ENCODE results near the gene TBC1D12.

The TBC1D12 gene

DNA sequence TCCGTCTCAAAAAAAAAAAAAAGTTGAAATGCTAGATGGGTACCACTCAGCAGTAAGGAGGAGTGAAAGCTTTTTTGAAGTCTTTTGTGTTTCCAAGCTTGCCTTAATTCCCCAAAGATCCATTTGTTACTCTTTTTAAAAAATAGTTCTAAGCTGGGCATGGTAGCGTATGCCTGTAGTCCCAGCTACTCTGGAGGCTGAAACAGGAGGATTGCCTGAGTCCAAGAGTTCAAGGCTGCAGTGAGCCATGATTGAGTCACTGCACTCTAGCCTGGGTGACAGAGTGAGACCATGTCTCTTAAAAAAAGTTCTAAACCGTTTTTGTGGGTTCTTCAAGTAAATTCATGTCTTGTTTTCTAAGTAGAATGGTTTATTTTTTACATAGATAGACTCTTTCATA is 5.3 kb downstream of the TBC1D12 start:
- no peak for DNase-seq (ENCODE audit: low read depth)

- no peak for DNase-seq (ENCODE audit: low read depth)
These were observed 6.8 kb downstream of the TBC1D12 start for GRCh38 chr10:94409021-94409657.

DNA sequence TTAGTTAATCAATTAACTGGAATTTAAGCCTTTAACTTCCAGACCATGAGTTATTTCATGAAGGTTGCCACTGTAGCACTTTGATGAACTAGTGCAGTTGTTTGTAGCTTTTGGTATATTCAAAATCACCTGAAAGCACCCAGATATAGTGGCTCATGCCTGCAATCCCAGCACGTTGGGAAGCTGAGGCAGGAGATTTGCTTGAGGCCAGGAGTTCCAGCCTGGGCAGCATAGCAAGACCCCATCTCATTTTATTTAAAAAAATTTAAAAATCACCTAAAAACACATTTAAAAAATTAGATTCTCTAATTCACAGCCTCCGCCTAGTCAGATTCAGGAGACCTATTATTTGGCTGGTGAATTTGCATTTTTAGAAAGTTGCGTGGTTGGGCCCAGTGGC is 9.0 kb downstream of the TBC1D12 start:
- no peak for DNase-seq (ENCODE audit: low read depth)

- DNase-seq (ENCODE audit: low read depth) = no peak
These were observed 10.1 kb downstream of the TBC1D12 start for GRCh38 chr10:94412449-94412848.

DNA sequence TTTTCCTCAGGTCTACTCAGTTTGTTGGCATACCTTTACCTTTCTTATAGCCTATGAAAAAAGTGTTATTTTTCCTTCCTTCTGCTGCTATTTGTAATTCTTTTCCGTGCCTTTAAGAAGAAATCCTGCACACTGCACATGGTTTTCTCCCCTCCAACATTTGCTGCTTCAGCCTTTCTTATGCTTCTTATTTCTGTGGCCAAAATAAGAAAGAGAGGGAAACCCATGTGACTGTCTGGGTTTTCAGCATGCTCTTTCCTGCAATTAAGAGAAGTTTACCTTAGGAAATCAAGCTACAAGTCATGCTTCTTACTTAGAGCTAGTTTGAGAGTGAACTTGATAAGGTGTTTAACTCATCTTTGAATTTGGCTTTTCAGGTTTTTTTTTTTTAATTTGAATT is 11.0 kb downstream of the TBC1D12 start:
- no peak for DNase-seq (ENCODE audit: low read depth)

DNA sequence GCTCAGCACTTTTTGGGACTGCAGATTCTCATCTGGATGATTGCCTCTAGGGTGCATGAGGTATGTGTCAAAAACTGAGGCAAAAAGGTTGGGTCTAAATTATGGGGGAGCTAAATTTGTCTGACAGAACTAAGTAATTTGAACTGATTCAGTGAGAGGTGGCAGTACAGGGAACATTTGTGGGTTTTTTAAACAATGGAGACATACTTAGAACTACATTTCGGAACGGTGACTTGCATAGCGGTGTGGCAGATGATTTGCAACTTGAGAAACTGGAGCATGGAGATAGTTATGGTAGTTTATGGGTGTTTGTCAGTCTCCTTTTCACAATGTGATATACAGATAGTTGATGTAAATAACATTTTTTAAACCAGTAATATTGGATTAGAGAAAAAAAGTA is 14.6 kb downstream of the TBC1D12 start:
- DNase-seq (ENCODE audit: low read depth) = no peak

GRCh38 chr10:94417321-94417720 is 15.0 kb downstream of the TBC1D12 start:
- no peak for DNase-seq (ENCODE audit: low read depth)

DNA sequence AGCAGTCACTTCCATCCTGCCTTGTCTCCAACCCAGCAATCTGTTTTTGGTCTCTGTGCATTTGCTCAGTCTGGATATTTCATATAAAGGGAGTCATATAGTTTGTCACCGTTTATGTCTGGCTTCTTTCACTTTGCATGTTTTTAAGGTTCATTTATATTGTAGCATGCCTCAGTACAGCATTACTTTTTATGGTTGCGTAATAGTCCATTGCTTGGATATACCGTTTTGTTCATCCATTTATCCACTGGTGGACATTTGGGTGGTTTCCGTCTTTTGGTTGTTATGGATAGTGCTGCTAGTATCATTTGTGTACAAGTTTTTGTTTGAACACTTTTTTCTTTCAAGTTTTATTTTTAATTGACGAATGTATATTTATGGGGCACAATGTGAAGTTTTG is 18.2 kb downstream of the TBC1D12 start:
- DNase-seq (ENCODE audit: low read depth) = no peak

DNA sequence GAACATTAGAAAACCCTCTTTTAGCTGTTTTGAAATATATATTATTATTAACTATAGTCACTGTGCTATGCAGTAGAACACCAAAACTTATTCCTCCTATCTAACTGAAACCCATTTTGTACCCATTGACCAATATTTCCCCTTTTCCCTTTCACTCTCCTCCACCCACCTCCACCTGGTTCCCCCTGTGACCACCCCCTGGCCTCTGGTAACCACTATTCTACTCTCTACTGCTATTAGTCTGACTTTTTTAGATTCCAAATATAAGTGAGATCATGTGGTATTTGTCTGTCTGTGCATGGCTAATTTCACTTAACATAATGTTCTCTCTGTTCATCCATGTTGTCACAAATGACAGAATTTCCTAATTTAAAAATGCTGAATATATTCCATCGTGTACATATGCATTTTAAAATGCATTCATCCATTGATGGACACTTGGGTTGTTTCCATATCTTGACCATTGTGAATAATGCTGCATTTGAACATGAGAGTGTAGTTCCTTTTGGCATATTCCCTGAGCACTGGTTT is 18.7 kb downstream of the TBC1D12 start:
- DNase-seq (ENCODE audit: low read depth) = no peak

DNA sequence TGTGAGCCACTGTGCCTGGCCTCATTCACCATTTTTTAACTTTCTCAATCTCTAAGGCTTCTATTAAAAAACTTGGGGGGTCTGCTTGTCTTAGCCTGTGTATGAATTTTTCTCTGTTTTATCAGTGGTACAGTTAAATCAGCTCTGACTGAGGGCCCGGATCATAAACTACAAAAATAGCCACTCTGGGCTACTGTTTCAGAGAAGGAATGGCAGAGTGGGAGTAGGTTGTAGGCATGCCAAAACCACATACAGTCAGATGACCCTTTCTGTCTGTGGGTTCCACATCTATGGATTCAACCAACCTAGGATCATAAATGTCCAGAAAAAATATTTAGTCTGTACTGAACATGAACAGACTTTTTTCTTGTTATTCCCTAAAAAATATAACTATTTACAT is 21.3 kb downstream of the TBC1D12 start:
- DNase-seq (ENCODE audit: low read depth) = no peak

- no peak for DNase-seq (ENCODE audit: low read depth)
These were observed 22.5 kb downstream of the TBC1D12 start for GRCh38 chr10:94424714-94425337.

GRCh38 chr10:94425942-94426341 is 23.6 kb downstream of the TBC1D12 start:
- DNase-seq (ENCODE audit: low read depth) = no peak

DNA sequence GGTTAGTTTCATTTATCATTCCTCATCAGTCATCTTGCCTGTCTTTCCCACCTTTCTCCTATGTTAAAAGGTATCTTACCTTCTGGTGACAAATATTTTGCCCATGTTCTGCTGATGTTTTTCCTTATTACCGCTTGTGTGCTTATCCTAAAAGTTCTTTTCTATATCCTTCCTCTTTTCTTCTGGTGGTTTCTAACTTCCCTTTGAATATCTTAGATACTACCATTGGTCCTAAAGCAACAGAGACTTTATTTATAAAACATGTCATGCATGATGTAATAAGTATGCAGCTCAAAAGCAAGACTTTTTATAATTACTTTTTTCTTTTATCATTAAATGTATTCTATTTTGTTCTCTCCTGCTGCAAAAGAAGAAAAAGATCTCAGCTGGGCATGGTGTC is 24.8 kb downstream of the TBC1D12 start:
- DNase-seq (ENCODE audit: low read depth) = no peak

GRCh38 chr10:94428766-94429707 is 26.7 kb downstream of the TBC1D12 start:
- no peak for DNase-seq (ENCODE audit: low read depth)

DNA sequence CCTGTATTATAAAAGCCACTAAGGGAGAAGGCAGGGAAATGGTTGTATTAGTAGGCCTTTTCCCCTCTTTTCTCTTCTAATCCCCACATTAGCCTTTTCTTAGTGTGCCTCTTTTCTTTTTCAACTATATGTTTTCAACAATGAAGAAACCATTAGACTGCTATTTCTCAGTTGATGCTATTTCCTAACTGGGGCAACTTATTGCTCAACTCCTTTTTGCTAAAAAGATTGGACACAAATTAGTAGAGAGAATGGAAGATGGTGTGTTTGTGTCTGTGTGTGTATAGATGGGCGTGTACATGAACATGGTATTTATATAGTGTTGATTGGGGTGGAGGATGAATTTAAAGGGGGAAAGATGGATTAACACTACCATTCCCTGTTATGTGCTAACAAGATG is 28.4 kb downstream of the TBC1D12 start:
- DNase-seq (ENCODE audit: low read depth) = no peak

GRCh38 chr10:94432443-94432842 is 30.1 kb downstream of the TBC1D12 start:
- no peak for DNase-seq (ENCODE audit: low read depth)

- DNase-seq (ENCODE audit: low read depth) = no peak
These were observed 37.0 kb downstream of the TBC1D12 start for GRCh38 chr10:94439275-94439861.

- DNase-seq (ENCODE audit: low read depth) = no peak
These were observed 37.8 kb downstream of the TBC1D12 start for GRCh38 chr10:94440096-94440495.

GRCh38 chr10:94443047-94443446 is 40.7 kb downstream of the TBC1D12 start:
- DNase-seq (ENCODE audit: low read depth) = no peak

GRCh38 chr10:94443549-94443948 is 41.2 kb downstream of the TBC1D12 start:
- no peak for DNase-seq (ENCODE audit: low read depth)

GRCh38 chr10:94450782-94451181 is 48.4 kb downstream of the TBC1D12 start:
- no peak for DNase-seq (ENCODE audit: low read depth)

GRCh38 chr10:94451883-94452519 is 49.7 kb downstream of the TBC1D12 start:
- no peak for DNase-seq (ENCODE audit: low read depth)

All from activated T-cell treated with anti-CD3 and anti-CD28 coated beads for 1 hour (primary cell).